Measurements from ENCODE around the gene MATN1. TPM values are rescaled to one million over a fixed set of nuclear protein-coding genes. Genes with fewer than 3 reads are reported as not detected.
A peak's percentile ranks its signal among the peaks of the same experiment; 100 is the strongest.

Gene MATN1
- total RNA-seq, 1 donor from 2014 or later: not detected

- intact Hi-C loops (cut with DNase I): loop anchor here (2.0 to 10.0 kb wide), 6 partner anchors 185 to 1825 kb away; no protein-coding TSS in a partner anchor
- DNase-seq (ENCODE audit: missing footprints) (no peak), ATAC-seq (peak; percentile 83)
Observed at GRCh38 chr1:30707412-30708360, 15.7 kb downstream of the MATN1 start.

GRCh38 chr1:30706528-30706927 lies 16.9 kb downstream of the MATN1 start:
- intact Hi-C loops (cut with DNase I): loop anchor here (5.0 to 10.0 kb wide), 4 partner anchors 184 to 1824 kb away; no protein-coding TSS in a partner anchor
- ATAC-seq (peak; percentile 60), DNase-seq (ENCODE audit: missing footprints) (peak; percentile 85)

GRCh38 chr1:30705698-30706097 lies 17.7 kb downstream of the MATN1 start:
- intact Hi-C loops (cut with DNase I): loop anchor here (5.0 to 10.0 kb wide), 4 partner anchors 183 to 1823 kb away; no protein-coding TSS in a partner anchor
- DNase-seq (ENCODE audit: missing footprints) (no peak), ATAC-seq (no peak)

- intact Hi-C loops (cut with DNase I): loop anchor here (5.0 to 10.0 kb wide), 4 partner anchors 183 to 1823 kb away; no protein-coding TSS in a partner anchor
- DNase-seq (ENCODE audit: missing footprints): no peak
- ATAC-seq: no peak
Observed at GRCh38 chr1:30704765-30705509, 18.4 kb downstream of the MATN1 start.

- ATAC-seq: no peak
- no peak for DNase-seq (ENCODE audit: missing footprints)
- intact Hi-C loops (cut with DNase I): loop anchor here (10.0 kb wide), 1 partner anchor 349 kb away; no protein-coding TSS in a partner anchor
Observed at GRCh38 chr1:30704271-30704670, 19.1 kb downstream of the MATN1 start.

GRCh38 chr1:30702823-30703222 lies 20.6 kb downstream of the MATN1 start:
- DNase-seq (ENCODE audit: missing footprints) (no peak), ATAC-seq (no peak)
- intact Hi-C loops (cut with DNase I): loop anchor here (10.0 kb wide), 1 partner anchor 348 kb away; no protein-coding TSS in a partner anchor

GRCh38 chr1:30701258-30701633 lies 22.1 kb downstream of the MATN1 start:
- ATAC-seq (no peak), DNase-seq (ENCODE audit: missing footprints) (no peak)
- intact Hi-C loops (cut with DNase I): loop anchor here (10.0 kb wide), 1 partner anchor 346 kb away; no protein-coding TSS in a partner anchor

- intact Hi-C loops (cut with DNase I): loop anchor here (10.0 kb wide), 1 partner anchor 346 kb away; no protein-coding TSS in a partner anchor
- ATAC-seq (no peak), DNase-seq (ENCODE audit: missing footprints) (no peak)
Observed at GRCh38 chr1:30700528-30701257, 22.7 kb downstream of the MATN1 start.

- DNase-seq (ENCODE audit: missing footprints) (no peak), ATAC-seq (no peak)
- intact Hi-C loops (cut with DNase I): loop anchor here (10.0 kb wide), 1 partner anchor 345 kb away; no protein-coding TSS in a partner anchor
Observed at GRCh38 chr1:30699762-30700161, 23.6 kb downstream of the MATN1 start.

GRCh38 chr1:30698401-30698981 lies 24.9 kb downstream of the MATN1 start:
- DNase-seq (ENCODE audit: missing footprints): no peak
- intact Hi-C loops (cut with DNase I): no loop called here
- peak; percentile 21 for ATAC-seq

- ATAC-seq (peak; percentile 69), DNase-seq (ENCODE audit: missing footprints) (no peak)
- intact Hi-C loops (cut with DNase I): no loop called here
Observed at GRCh38 chr1:30697571-30698376, 25.6 kb downstream of the MATN1 start.

GRCh38 chr1:30696831-30697230 lies 26.6 kb downstream of the MATN1 start:
- DNase-seq (ENCODE audit: missing footprints) (no peak), ATAC-seq (no peak)
- intact Hi-C loops (cut with DNase I): no loop called here

- peak; percentile 27 for ATAC-seq
- intact Hi-C loops (cut with DNase I): no loop called here
- no peak for DNase-seq (ENCODE audit: missing footprints)
Observed at GRCh38 chr1:30695439-30695841, 27.9 kb downstream of the MATN1 start.

GRCh38 chr1:30694280-30695175 lies 28.9 kb downstream of the MATN1 start:
- ATAC-seq (no peak), DNase-seq (ENCODE audit: missing footprints) (no peak)
- intact Hi-C loops (cut with DNase I): no loop called here

GRCh38 chr1:30693822-30694221 lies 29.6 kb downstream of the MATN1 start:
- ATAC-seq (no peak), DNase-seq (ENCODE audit: missing footprints) (no peak)
- intact Hi-C loops (cut with DNase I): no loop called here

- no peak for DNase-seq (ENCODE audit: missing footprints)
- intact Hi-C loops (cut with DNase I): no loop called here
- no peak for ATAC-seq
Observed at GRCh38 chr1:30693366-30693765, 30.0 kb downstream of the MATN1 start.

GRCh38 chr1:30692948-30693301 lies 30.5 kb downstream of the MATN1 start:
- DNase-seq (ENCODE audit: missing footprints) (no peak), ATAC-seq (no peak)
- intact Hi-C loops (cut with DNase I): no loop called here
